SK-N-MC (cell line): ENCODE results near the gene ERBB4.

Experiments used
- FOXP2 ChIP-seq: optimal IDR thresholded peaks from 2 replicates; pipeline ENCODE3; 2011; ENCODE audit warnings: mild to moderate bottlenecking, moderate library complexity; ENCODE audit not compliant: insufficient read depth; ENCODE audit errors: extremely low read length, control extremely low read depth
- POLR2AphosphoS5 ChIP-seq: IDR thresholded peaks from 2 replicates; pipeline ENCODE4 v1.6.1; 2012; ENCODE audit warnings: mild to moderate bottlenecking, low read depth, low read length, borderline replicate concordance

DNA sequence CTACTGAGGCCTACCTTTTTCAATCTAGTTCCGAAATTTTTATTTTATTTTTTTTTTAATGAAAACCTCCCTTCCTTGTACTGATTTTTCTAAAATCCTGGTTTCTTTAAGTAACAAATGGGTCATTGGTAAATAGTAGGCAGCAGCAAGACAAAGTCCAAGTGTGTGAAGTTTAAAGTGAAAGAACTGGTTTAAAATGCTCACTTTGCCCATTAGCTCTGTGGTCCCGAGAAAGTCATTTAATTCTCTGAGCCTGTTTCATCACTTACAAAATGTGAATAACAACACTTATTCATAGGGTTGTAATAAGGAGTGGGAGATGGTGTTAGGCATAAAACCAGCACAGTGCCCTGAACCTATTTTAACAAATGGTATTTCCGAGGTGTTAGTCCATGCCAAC, 426.2 kb downstream of the ERBB4 start:
- TF ChIP-seq POLR2AphosphoS5 (no peak), FOXP2 (no peak)
